ENCODE data around the gene VPS39. TPM values are rescaled to one million over a fixed set of nuclear protein-coding genes. Genes with fewer than 3 reads are reported as not detected.

The VPS39 gene
- polyA plus RNA-seq, 1 of the 3 experiments (the other 2 are of a cell fraction), result 61.1 TPM

DNA sequence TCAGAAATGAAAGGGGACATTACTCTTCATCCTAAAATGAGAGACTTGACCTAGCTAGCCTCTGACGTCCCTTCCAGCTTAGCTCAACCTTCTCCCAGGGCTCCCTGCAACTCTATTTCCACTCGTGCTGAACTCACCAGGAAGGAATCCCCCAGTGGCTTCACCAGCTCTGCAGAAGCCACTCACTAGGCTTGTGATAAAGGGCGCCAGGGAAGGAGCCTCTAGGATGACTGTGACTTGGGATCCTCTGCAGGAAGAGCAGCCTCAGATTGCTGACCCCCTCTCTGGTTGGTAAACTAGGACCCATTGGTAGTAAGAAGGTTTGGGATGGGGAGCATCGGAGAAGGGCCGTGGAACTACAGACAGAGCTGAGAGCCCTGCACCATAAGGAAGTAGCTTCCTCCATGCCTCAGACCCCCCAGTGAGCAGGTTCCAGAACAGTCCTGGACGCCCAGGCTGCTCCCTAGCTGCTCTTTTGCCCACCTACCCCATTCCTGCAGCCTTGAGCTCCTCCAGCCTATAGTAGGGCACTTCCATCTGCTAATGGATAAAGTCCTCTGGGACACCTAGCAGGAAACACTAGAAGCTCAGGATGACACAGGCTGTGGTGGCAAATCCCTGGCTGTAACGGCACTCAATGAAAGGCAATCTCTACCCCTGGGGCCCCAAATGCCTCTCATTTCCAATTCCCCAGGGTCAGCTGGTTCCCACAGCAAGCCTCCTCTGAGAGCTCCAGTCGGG is 77.7 kb downstream of the VPS39 start:
- no peaks in the 10 kb centered on the region for H3K79me2 ChIP-seq (ENCODE audit: insufficient read depth)
- POLR2A ChIA-PET, result no interaction called here
- CTCF ChIA-PET, result interaction anchor here (0.8 to 2.5 kb wide), 8 partner anchors 8 to 141 kb away, joined by 3 to 9 read pairs (median 4); no protein-coding TSS in a partner anchor

More for the DNA sequence above, 77.7 kb downstream of the VPS39 start:
- TF ChIP-seq NFIC (IDR thresholded peaks at IDR 0.05; ENCODE audit: borderline replicate concordance) (no peak), IRF3 (IDR thresholded peaks at IDR 0.05; ENCODE audit: low read depth, low read length) (no peak), TAF1 (IDR thresholded peaks at IDR 0.05; ENCODE audit: borderline replicate concordance, low read depth, low read length) (no peak), NRF1 (IDR thresholded peaks at IDR 0.05; ENCODE audit: low read depth, low read length) (no peak), JUND (IDR thresholded peaks at IDR 0.05) (no peak), RCOR1 (IDR thresholded peaks at IDR 0.05; ENCODE audit: low read length) (no peak), RAD21 (IDR thresholded peaks at IDR 0.05; ENCODE audit: low read length) (no peak), TCF12 (IDR thresholded peaks at IDR 0.05) (no peak), CHD2 (IDR thresholded peaks at IDR 0.05; ENCODE audit: low read length, partially characterized antibody) (no peak), TEAD4 (IDR thresholded peaks at IDR 0.05; ENCODE audit: borderline replicate concordance, insufficient read depth) (no peak), USF1 (IDR thresholded peaks at IDR 0.05; ENCODE audit: borderline replicate concordance, low read depth) (no peak), ELF1 (IDR thresholded peaks at IDR 0.05) (no peak), CTCF (IDR thresholded peaks at IDR 0.05) (no peak), FOSL2 (IDR thresholded peaks at IDR 0.05; ENCODE audit: borderline replicate concordance, low read depth) (no peak), MXI1 (IDR thresholded peaks at IDR 0.05; ENCODE audit: low read depth, low read length) (no peak), EZH2phosphoT487 (IDR thresholded peaks at IDR 0.05; ENCODE audit: borderline replicate concordance, low read depth) (no peak)
- TF ChIP-seq, protein P1, sequence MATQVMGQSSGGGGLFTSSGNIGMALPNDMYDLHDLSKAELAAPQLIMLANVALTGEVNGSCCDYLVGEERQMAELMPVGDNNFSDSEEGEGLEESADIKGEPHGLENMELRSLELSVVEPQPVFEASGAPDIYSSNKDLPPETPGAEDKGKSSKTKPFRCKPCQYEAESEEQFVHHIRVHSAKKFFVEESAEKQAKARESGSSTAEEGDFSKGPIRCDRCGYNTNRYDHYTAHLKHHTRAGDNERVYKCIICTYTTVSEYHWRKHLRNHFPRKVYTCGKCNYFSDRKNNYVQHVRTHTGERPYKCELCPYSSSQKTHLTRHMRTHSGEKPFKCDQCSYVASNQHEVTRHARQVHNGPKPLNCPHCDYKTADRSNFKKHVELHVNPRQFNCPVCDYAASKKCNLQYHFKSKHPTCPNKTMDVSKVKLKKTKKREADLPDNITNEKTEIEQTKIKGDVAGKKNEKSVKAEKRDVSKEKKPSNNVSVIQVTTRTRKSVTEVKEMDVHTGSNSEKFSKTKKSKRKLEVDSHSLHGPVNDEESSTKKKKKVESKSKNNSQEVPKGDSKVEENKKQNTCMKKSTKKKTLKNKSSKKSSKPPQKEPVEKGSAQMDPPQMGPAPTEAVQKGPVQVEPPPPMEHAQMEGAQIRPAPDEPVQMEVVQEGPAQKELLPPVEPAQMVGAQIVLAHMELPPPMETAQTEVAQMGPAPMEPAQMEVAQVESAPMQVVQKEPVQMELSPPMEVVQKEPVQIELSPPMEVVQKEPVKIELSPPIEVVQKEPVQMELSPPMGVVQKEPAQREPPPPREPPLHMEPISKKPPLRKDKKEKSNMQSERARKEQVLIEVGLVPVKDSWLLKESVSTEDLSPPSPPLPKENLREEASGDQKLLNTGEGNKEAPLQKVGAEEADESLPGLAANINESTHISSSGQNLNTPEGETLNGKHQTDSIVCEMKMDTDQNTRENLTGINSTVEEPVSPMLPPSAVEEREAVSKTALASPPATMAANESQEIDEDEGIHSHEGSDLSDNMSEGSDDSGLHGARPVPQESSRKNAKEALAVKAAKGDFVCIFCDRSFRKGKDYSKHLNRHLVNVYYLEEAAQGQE (IDR thresholded peaks at IDR 0.05; ENCODE audit: low read depth, low read length), result no peak
- TF ChIP-seq, protein P2, sequence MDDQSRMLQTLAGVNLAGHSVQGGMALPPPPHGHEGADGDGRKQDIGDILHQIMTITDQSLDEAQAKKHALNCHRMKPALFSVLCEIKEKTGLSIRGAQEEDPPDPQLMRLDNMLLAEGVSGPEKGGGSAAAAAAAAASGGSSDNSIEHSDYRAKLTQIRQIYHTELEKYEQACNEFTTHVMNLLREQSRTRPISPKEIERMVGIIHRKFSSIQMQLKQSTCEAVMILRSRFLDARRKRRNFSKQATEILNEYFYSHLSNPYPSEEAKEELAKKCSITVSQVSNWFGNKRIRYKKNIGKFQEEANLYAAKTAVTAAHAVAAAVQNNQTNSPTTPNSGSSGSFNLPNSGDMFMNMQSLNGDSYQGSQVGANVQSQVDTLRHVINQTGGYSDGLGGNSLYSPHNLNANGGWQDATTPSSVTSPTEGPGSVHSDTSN (IDR thresholded peaks at IDR 0.05), result no peak
- no peaks in the 10 kb centered on the region for H3K9me2 ChIP-seq
- no peaks in the 10 kb centered on the region for H3F3A ChIP-seq (replicated peaks; ENCODE audit: insufficient read depth)
- no peaks in the 10 kb centered on the region for H4K20me1 ChIP-seq (ENCODE audit: insufficient read depth)
- no peaks in the 10 kb centered on the region for H3K36me3 ChIP-seq (replicated peaks in 1 of 2; ENCODE audit: control insufficient read depth in 1 of 2, insufficient read depth in 2 of 2, low read length in 1 of 2)
- no peak overlapping the region for H3K4me2 ChIP-seq
- no peak overlapping the region for H2AFZ ChIP-seq (ENCODE audit: low read depth)
- no peak overlapping the region for H3K9ac ChIP-seq
- no peak for DNase-seq
- H3K4me3 ChIP-seq (ENCODE audit: low read depth in 2 of 2, low read length in 1 of 2), result no peak overlapping the region
- peaks cover 17% of the 10 kb centered on the region for H3K27me3 ChIP-seq (ENCODE audit: insufficient read depth)
- WGBS (ENCODE audit: low lambda C conversion rate), result 50% methylated on average over 7 of the region's 8 CpGs
- peaks cover 0 to 3% of the 10 kb centered on the region in 2 experiments; a peak in 1 of 4 replicates for H3K4me1 ChIP-seq (ENCODE audit: control insufficient read depth in 1 of 2, insufficient read depth in 2 of 2, low read depth in 1 of 2, low read length in 1 of 2)
- no peaks in the 10 kb centered on the region for H3K9me3 ChIP-seq
- no peak overlapping the region for H3K27ac ChIP-seq (ENCODE audit: low read depth in 2 of 2, low read length in 1 of 2)
